Caco-2 (cell line): ENCODE measurements around the gene AQP9. TPM values are rescaled to one million over a fixed set of nuclear protein-coding genes. Genes with fewer than 3 reads are reported as not detected.

Experiments used
- BruUV-seq: library from RNA; stranded (reverse); fragments of 400-500 nt; replicated peaks from 2 replicates; lab custom pipeline; 2021; lab: Mats Ljungman, UMichigan
- CTCF ChIA-PET: fragments of 300-600 bp; sonication (Branson Sonifier 250); formaldehyde crosslinking; loops from one replicate; lab custom pipeline; 2022; ENCODE audit warnings: antibody characterized with exemption; lab: Charles Lee
- POLR2A ChIA-PET: fragments of 300-600 bp; sonication (Branson Sonifier 250); formaldehyde crosslinking; loops from one replicate; lab custom pipeline; 2022; ENCODE audit warnings: antibody characterized with exemption; lab: Charles Lee
- DNase-seq, 2 experiments: peaks; one replicate each; pipeline versions ENCODE4 v3.0.0 to v3.0.0-alpha.2; 2020 to 2022
- H3K27me3 ChIP-seq: replicated peaks from 2 replicates; pipeline ENCODE4 v1.6.0; 2011; ENCODE audit warnings: low read length; ENCODE audit not compliant: control insufficient read depth, insufficient read depth
- H3K36me3 ChIP-seq: 2 replicates; pipeline ENCODE4 v1.5.1; 2011; ENCODE audit warnings: low read length; ENCODE audit not compliant: control insufficient read depth, insufficient read depth
- H3K4me1 ChIP-seq: fragments of 250-450 bp; sonication (Bioruptor Pico); 2 replicates; pipeline ENCODE4 v1.5.1; 2020; ENCODE audit warnings: mild to moderate bottlenecking
- H3K4me3 ChIP-seq: 2 replicates; pipeline ENCODE4 v1.5.1; 2011; ENCODE audit warnings: low read depth, mild to moderate bottlenecking, control low read depth, low read length
- H3K9me3 ChIP-seq: fragments of 250-450 bp; sonication (Bioruptor Pico); 2 replicates; pipeline ENCODE4 v1.5.1; 2020; ENCODE audit warnings: mild to moderate bottlenecking, moderate library complexity
- H3K27ac Mint-ChIP-seq: one replicate; pipeline ENCODE4 v1.8.0; 2022; ENCODE audit warnings: mixed read lengths; ENCODE audit not compliant: unreplicated experiment
- H3K27me3 Mint-ChIP-seq: one replicate; pipeline ENCODE4 v1.8.0; 2022; ENCODE audit warnings: mixed read lengths; ENCODE audit not compliant: insufficient read depth, unreplicated experiment
- H3K36me3 Mint-ChIP-seq: one replicate; pipeline ENCODE4 v1.8.0; 2022; ENCODE audit warnings: mild to moderate bottlenecking, mixed read lengths; ENCODE audit not compliant: insufficient read depth, unreplicated experiment
- H3K4me1 Mint-ChIP-seq: one replicate; pipeline ENCODE4 v1.8.0; 2022; ENCODE audit warnings: low read depth, mixed read lengths; ENCODE audit not compliant: unreplicated experiment
- H3K4me3 Mint-ChIP-seq: one replicate; pipeline ENCODE4 v1.8.0; 2022; ENCODE audit warnings: mild to moderate bottlenecking, moderate library complexity, mixed read lengths; ENCODE audit not compliant: unreplicated experiment
- H3K9me3 Mint-ChIP-seq: one replicate; pipeline ENCODE4 v1.8.0; 2022; ENCODE audit warnings: mixed read lengths; ENCODE audit not compliant: unreplicated experiment
- CTCF ChIP-seq, 2 experiments: fragments of 200-600 bp in 1 of 2; IDR thresholded peaks; 1 replicate in 1 of 2; 2 replicates in 1 of 2; pipeline versions ENCODE4 v1.5.1 to v1.8.0; 2011 to 2022; ENCODE audit warnings: antibody characterized with exemption in 1 of 2, control low read depth in 1 of 2, inconsistent platforms in 1 of 2, low read depth in 1 of 2, low read length in 1 of 2, mild to moderate bottlenecking in 1 of 2, moderate library complexity in 1 of 2; ENCODE audit not compliant: insufficient read depth in 1 of 2, severe bottlenecking in 1 of 2, unreplicated experiment in 1 of 2
- intact Hi-C: fragments of 100-400 bp; cut with micrococcal nuclease; formaldehyde crosslinking; loops from one replicate; pipeline ENCODE4 v1.10.0; 2022; ENCODE audit not compliant: unreplicated experiment
- total RNA-seq: library from RNA; stranded (reverse); gene quantifications from 2 replicates; pipeline ENCODE4 v1.2.3, GENCODE V29; 2022

The AQP9 gene
- total RNA-seq, 1 experiment from 2014 or later: not detected

- no peaks in the 10 kb centered on the region for H3K9me3 Mint-ChIP-seq
- H3K36me3 Mint-ChIP-seq: no peaks in the 10 kb centered on the region
- no peaks in the 10 kb centered on the region for H3K9me3 ChIP-seq
- no peaks in the 10 kb centered on the region for H3K27me3 ChIP-seq
- H3K4me1 Mint-ChIP-seq: no peaks in the 10 kb centered on the region
- ChIA-PET CTCF (no interaction called here), POLR2A (no interaction called here)
- no peak overlapping the region for H3K4me3 Mint-ChIP-seq
- H3K27me3 Mint-ChIP-seq: peaks cover 18% of the 10 kb centered on the region
- H3K4me1 ChIP-seq: no peaks in the 10 kb centered on the region
- no peak for DNase-seq
- no peak overlapping the region for H3K4me3 ChIP-seq
- TF ChIP-seq CTCF (IDR thresholded peaks at IDR 0.05; ENCODE audit: insufficient read depth in 1 of 2, low read depth in 1 of 2, low read length in 1 of 2, severe bottlenecking in 1 of 2, unreplicated experiment in 1 of 2): no peak
- H3K36me3 ChIP-seq: no peaks in the 10 kb centered on the region
- intact Hi-C loops: no loop called here
- no peak overlapping the region for H3K27ac Mint-ChIP-seq
- BruUV-seq: no TSS peak
Measured at GRCh38 chr15:58114388-58114787, 23.8 kb upstream of the AQP9 start.

- intact Hi-C loops: loop anchor here (1.0 kb wide), 1 partner anchor 67 kb away; no protein-coding TSS in a partner anchor
- Mint-ChIP-seq H3K27me3 (peaks cover 18% of the 10 kb centered on the region), H3K4me3 (no peak overlapping the region), H3K4me1 (no peaks in the 10 kb centered on the region), H3K27ac (no peak overlapping the region), H3K36me3 (no peaks in the 10 kb centered on the region), H3K9me3 (no peaks in the 10 kb centered on the region)
- Histone ChIP-seq H3K4me1 (no peaks in the 10 kb centered on the region), H3K9me3 (no peaks in the 10 kb centered on the region), H3K4me3 (no peak overlapping the region), H3K27me3 (no peaks in the 10 kb centered on the region), H3K36me3 (no peaks in the 10 kb centered on the region)
- ChIA-PET POLR2A (no interaction called here), CTCF (no interaction called here)
- DNase-seq: no peak
- TF ChIP-seq CTCF (IDR thresholded peaks at IDR 0.05; ENCODE audit: insufficient read depth in 1 of 2, low read depth in 1 of 2, low read length in 1 of 2, severe bottlenecking in 1 of 2, unreplicated experiment in 1 of 2): no peak
- no TSS peak for BruUV-seq
Measured at GRCh38 chr15:58114812-58115211, 23.4 kb upstream of the AQP9 start.

GRCh38 chr15:58115692-58116091 is 22.5 kb upstream of the AQP9 start:
- Mint-ChIP-seq H3K36me3 (no peaks in the 10 kb centered on the region), H3K27ac (no peak overlapping the region), H3K4me3 (no peak overlapping the region), H3K9me3 (no peaks in the 10 kb centered on the region), H3K27me3 (peaks cover 18% of the 10 kb centered on the region), H3K4me1 (no peaks in the 10 kb centered on the region)
- Histone ChIP-seq H3K9me3 (no peaks in the 10 kb centered on the region), H3K36me3 (no peaks in the 10 kb centered on the region), H3K4me1 (no peaks in the 10 kb centered on the region), H3K27me3 (no peaks in the 10 kb centered on the region), H3K4me3 (no peak overlapping the region)
- POLR2A ChIA-PET: no interaction called here
- peak in 1 of 2 experiments; percentile 2 for DNase-seq
- peak in 1 of 2 experiments; percentile 39 for TF ChIP-seq CTCF (IDR thresholded peaks at IDR 0.05; ENCODE audit: insufficient read depth in 1 of 2, low read depth in 1 of 2, low read length in 1 of 2, severe bottlenecking in 1 of 2, unreplicated experiment in 1 of 2)
- BruUV-seq: no TSS peak
- intact Hi-C loops: loop anchor here (1.0 kb wide), 1 partner anchor 67 kb away; no protein-coding TSS in a partner anchor
- CTCF ChIA-PET: no interaction called here
